ENCODE measurements around the gene SLC25A33.

SLC25A33 gene

DNA sequence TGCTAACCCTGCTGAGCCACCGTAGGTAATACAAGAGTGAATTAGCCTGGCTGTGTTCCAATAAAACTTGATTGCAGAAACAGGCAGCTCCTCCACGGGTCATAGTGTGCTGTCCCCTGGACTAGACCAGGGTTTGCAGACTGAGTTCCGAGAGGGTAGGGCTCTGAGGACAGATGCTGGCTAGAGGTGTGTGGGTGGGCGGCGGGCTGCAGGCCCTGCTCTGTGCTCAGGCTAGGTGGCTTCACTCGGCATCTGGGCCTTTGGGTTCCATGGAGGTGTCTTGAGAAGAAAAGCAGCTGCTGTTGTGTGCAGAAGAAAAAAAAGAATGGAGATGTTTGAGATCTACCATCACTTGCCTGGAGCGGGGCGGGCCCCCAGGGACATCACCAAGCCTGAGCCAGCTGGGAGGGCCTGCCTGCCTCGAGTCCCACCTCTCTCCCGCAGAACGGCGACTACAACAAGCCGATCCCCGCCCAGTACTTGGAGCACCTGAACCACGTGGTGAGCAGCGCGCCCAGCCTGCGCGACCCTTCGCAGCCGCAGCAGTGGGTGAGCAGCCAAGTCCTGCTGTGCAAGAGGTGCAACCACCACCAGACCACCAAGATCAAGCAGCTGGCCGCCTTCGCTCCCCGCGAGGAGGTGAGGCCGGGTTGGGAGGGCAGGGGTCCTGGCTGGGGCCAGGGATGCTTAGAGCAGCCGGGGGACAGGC is 57.3 kb downstream of the SLC25A33 start:
- peaks cover 13 to 37% of the 10 kb centered on the region in 2 donors for H3K4me1 Mint-ChIP-seq
- no peak overlapping the region for H3K27ac Mint-ChIP-seq
- no peak for ATAC-seq (replicated peaks)
- H3K36me3 Mint-ChIP-seq = peaks cover 24 to 37% of the 10 kb centered on the region in 2 donors
- no peaks in the 10 kb centered on the region for H3K27me3 Mint-ChIP-seq
- DNase-seq = no peak
- no peaks in the 10 kb centered on the region for H3K9me3 Mint-ChIP-seq
- H3K4me3 Mint-ChIP-seq = no peak overlapping the region

DNA sequence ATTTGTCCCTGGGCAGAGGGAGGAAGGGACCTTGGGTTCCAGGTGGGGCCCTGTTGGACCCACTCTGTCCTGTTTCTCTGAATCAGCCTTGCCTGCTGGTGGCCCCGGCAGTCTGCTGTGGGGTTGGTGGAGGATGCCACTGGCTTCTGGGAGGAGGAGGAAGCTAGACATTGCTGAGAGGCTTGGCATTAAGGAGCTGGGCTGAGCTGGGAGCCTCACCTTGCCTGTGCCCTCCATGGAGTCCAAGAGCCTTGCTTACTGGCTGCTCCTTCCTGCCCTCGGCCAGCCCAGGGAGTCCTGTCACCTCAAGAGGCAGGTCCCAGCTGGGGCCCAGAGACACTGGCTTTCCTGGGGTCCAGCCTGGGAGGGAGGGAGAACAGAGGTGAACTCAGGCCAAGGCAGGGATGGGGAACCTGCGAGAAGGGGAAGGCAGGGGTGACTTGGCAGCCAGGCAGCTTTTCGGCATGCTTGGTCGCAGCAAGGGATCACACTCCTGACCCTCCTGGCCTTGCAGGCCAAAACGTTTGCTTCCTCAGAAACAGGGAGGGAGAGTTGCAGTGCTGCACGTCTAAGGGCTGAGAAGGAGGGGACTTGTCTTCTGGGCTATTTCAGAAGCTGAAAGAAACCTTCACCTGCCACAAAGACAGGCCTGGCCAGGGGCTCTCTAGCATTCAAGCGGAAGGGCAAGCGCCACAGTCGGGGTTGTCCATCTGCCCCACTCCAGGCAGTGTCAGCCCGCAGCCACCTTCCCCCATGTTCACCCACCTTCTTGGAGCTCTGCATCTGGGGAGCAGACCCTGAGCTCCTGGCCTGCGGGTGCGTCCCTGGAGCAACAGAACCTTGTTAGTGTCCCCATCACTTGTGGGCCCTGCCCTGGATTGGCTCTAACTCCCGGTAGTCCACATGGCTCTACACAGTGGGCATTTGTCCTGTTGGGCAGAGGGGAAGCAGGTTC is 58.4 kb downstream of the SLC25A33 start:
- Mint-ChIP-seq H3K36me3 (peaks cover 27 to 33% of the 10 kb centered on the region in 2 donors), H3K4me3 (no peak overlapping the region), H3K4me1 (peaks cover 10 to 29% of the 10 kb centered on the region in 2 donors), H3K27ac (peak overlapping the region; percentile 37), H3K9me3 (no peaks in the 10 kb centered on the region), H3K27me3 (no peaks in the 10 kb centered on the region)
- no peak for DNase-seq
- no peak for ATAC-seq (replicated peaks)

DNA sequence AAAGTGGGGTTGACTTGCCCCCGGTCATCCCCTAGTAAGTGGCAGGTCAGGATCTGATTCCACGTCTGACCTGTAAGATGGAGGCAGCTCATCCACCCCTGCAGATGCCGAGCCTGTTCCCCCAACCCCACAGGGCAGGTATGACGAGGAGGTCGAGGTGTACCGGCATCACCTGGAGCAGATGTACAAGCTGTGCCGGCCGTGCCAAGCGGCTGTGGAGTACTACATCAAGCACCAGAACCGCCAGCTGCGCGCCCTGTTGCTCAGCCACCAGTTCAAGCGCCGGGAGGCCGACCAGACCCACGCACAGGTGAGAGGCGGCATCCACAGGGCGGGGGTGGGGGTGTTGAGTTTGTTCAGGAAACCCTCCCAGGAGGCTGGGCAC is 59.0 kb downstream of the SLC25A33 start:
- Mint-ChIP-seq H3K27ac (no peak overlapping the region), H3K4me1 (peaks cover 4 to 22% of the 10 kb centered on the region in 2 donors), H3K4me3 (no peak overlapping the region), H3K9me3 (no peaks in the 10 kb centered on the region), H3K36me3 (peaks cover 32 to 38% of the 10 kb centered on the region in 2 donors), H3K27me3 (no peaks in the 10 kb centered on the region)
- no peak for ATAC-seq (replicated peaks)
- no peak for DNase-seq

DNA sequence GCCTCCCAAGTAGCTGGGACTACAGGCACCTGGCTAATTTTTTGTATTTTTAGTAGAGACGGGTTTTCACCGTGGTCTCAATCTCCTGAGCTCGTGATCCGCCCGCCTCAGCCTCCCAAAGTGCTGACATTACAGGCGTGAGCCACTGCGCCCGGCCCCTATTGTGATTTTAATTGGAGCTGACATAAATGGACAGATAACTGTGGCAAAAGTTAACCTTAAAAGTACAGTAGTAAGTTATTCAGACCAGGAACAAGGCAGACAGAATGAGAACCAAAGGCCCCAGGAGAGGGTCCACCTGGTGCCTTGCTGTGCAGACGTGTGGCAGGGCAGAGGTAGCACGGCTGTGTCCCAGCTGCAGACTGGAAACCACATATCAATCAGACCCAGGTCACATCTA is 60.5 kb downstream of the SLC25A33 start:
- H3K4me3 Mint-ChIP-seq = no peak overlapping the region

DNA sequence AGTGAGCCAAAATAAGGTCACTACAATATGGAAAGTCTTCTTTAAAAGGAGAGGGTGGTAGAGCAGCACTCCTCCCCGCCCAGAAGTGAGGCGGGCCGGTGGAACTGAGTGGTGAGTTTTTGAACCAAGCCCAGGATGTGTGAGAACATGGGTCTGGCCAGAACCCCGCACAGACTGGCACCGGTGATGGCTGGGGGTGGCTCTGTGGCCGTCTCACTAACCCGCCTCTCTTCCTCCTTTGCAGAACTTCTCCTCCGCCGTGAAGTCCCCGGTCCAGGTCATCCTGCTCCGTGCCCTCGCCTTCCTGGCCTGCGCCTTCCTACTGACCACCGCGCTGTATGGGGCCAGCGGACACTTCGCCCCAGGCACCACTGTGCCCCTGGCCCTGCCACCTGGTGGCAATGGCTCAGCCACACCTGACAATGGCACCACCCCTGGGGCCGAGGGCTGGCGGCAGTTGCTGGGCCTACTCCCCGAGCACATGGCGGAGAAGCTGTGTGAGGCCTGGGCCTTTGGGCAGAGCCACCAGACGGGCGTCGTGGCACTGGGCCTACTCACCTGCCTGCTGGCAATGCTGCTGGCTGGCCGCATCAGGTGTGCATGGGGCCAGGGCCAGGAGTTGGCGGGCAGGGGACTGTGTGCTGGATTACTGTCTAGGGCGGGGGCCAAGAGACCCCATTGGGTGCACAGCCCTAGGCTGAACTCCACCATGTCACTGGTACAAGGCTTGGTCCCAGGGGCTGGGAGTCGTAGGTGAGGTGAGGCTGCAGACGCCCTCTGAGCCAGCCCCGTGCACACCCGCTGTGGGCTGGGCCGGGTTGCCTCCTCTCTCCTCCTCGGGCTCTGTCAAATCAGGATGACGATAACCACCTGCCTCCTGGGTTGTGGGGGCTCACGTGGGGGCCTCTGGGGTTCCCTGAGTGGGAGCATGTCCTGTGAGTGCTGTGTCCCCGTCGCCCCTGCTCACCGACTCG is 61.9 kb downstream of the SLC25A33 start:
- Mint-ChIP-seq H3K4me1 (peaks cover 0 to 4% of the 10 kb centered on the region in 2 donors), H3K4me3 (no peak overlapping the region), H3K9me3 (no peaks in the 10 kb centered on the region), H3K27me3 (no peaks in the 10 kb centered on the region), H3K27ac (no peak overlapping the region), H3K36me3 (peaks cover 38 to 49% of the 10 kb centered on the region in 2 donors)
- ATAC-seq (replicated peaks) = no peak
- no peak for DNase-seq

More for the DNA sequence above, 60.5 kb downstream of the SLC25A33 start:
- peaks cover 0 to 13% of the 10 kb centered on the region in 2 donors for H3K4me1 Mint-ChIP-seq
- ATAC-seq (replicated peaks) (no peak), DNase-seq (no peak)
- no peaks in the 10 kb centered on the region for H3K27me3 Mint-ChIP-seq
- no peak overlapping the region for H3K27ac Mint-ChIP-seq
- H3K36me3 Mint-ChIP-seq = peaks cover 36 to 44% of the 10 kb centered on the region in 2 donors
- H3K9me3 Mint-ChIP-seq = no peaks in the 10 kb centered on the region

DNA sequence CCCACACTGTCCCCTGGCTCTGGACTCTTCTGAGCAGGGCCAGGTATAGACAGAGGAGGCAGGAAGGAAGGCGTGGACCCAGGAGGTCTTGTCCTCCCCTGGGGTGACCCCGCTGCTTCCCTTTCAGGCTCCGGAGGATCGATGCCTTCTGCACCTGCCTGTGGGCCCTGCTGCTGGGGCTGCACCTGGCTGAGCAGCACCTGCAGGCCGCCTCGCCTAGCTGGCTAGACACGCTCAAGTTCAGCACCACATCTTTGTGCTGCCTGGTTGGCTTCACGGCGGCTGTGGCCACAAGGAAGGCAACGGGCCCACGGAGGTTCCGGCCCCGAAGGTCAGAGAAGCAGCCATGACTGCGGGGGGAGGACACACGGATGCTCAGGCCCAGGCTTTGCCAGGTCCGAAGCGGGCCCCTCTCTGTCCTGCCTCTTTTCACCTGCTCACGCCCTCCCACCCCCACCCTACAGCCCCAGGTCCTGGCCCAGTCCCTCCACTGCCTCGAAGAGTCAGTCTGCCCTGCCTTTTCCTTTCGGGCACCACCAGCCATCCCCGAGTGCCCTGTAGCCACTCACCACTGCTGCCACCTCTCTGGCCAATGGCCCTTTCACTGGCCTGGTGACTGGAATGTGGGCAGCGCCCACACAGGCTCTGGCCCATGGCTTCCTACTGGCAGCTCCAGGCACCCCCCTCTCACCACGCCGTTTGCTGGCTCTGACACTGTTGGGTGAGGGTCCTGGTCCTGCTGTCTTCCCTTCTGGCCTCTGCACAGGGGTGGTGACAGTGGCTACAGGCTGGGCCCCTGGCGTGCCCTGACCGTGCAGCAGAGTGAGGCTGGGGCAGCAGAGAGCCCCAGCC is 62.9 kb downstream of the SLC25A33 start:
- ATAC-seq (replicated peaks) = no peak

DNA sequence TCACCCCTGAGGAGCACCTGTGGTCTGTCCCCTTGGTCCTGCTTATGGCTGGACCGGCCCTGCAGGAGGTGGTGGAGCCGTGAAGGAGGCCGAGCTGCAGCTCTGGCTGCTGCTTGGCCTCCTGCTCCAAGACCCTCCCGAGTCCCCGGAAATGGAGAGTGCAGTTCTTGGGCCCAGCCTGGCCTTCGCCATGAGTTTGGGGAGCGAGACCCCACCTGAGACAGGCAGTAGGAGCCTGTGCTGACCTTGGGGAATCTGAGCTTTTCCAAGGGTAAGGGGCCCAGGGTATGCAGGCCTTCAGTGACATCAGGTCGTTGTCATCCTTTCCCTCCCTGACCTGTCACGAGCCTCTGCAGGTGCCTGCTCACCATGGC is 63.5 kb downstream of the SLC25A33 start:
- Mint-ChIP-seq H3K4me1 (no peaks in the 10 kb centered on the region), H3K4me3 (no peak overlapping the region), H3K27ac (peak overlapping the region; percentile 31), H3K36me3 (peaks cover 37 to 44% of the 10 kb centered on the region in 2 donors), H3K27me3 (no peaks in the 10 kb centered on the region), H3K9me3 (no peaks in the 10 kb centered on the region)
- DNase-seq (no peak), ATAC-seq (replicated peaks) (no peak)

More for the DNA sequence above, 62.9 kb downstream of the SLC25A33 start:
- DNase-seq = no peak
- Mint-ChIP-seq H3K9me3 (no peaks in the 10 kb centered on the region), H3K4me3 (no peak overlapping the region), H3K27ac (no peak overlapping the region), H3K36me3 (peaks cover 38 to 44% of the 10 kb centered on the region in 2 donors), H3K27me3 (no peaks in the 10 kb centered on the region), H3K4me1 (no peaks in the 10 kb centered on the region)

DNA sequence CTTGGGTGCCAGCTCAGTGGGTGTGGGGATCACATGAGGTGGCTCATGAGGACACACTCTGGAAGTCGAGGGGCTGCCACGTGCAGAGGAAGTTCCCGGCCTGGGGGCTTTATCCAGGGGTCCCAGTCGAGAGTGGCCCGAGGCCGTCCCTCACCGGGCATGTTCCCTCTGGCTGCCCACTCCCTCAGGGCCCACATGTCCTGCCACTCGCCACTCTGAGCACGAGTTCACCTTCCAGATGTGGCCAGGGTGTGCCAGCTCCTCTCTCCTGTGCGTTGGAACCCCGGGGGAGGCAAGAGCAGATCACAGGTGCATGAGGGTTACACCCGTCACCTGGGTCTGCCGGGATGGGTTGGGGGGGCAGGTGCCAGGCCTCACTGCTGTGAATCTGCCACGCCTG is 64.0 kb downstream of the SLC25A33 start:
- Mint-ChIP-seq H3K4me3 (no peak overlapping the region), H3K9me3 (no peaks in the 10 kb centered on the region), H3K4me1 (no peaks in the 10 kb centered on the region), H3K27ac (peak overlapping the region; percentile 31), H3K36me3 (peaks cover 35 to 42% of the 10 kb centered on the region in 2 donors), H3K27me3 (no peaks in the 10 kb centered on the region)
- ATAC-seq (replicated peaks) (no peak), DNase-seq (no peak)

DNA sequence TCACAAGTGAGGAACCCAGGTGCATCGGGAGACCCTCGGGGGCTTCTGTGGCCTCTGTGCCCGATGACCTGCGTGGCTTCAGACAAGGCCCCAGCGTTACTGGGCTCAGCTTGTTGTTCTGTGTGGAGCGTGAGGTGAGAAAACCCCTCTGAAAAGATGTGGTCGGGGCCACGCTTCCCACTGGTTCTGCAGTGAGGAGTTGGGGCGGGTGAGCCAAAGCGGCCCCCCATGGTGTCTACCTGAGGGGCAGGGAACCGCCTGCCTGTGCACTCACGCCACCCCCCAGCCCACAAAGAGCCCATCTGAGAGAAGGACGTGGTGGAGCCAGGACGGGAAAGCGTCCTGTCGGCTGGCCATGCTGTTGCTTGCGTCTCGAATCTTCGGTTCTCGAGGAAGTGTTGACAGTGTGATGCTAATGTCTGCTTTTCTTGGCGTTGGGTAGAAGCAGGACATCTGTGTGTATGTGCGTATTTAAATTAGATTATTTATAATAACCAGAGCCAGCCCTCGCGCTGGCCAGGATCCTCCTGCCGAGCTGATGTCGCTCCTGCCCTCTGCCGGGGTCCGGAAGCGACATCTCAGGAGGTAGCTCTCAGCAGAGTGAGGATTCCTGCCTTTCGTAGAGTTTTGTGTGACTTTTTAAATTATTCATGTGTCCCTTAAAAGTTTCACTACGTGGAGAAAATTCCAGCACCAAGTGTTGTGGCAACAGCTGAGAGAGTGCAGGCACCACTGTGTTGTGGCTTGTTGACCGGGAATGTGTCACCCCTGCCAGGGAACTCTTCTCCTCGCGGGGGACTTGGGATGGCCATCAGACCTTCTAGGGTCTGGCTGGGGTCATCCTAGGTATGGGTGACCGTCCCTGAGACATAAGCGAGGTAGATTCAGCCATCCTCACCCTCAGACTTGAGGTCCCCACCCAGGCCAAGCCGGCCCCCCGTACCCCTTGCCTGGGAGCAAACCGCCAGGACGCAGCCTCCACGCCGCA is 64.8 kb downstream of the SLC25A33 start:
- Mint-ChIP-seq H3K36me3 (peaks cover 36 to 42% of the 10 kb centered on the region in 2 donors), H3K4me1 (no peaks in the 10 kb centered on the region), H3K27me3 (no peaks in the 10 kb centered on the region), H3K27ac (no peak overlapping the region), H3K9me3 (no peaks in the 10 kb centered on the region), H3K4me3 (no peak overlapping the region)
- DNase-seq (no peak), ATAC-seq (replicated peaks) (no peak)

DNA sequence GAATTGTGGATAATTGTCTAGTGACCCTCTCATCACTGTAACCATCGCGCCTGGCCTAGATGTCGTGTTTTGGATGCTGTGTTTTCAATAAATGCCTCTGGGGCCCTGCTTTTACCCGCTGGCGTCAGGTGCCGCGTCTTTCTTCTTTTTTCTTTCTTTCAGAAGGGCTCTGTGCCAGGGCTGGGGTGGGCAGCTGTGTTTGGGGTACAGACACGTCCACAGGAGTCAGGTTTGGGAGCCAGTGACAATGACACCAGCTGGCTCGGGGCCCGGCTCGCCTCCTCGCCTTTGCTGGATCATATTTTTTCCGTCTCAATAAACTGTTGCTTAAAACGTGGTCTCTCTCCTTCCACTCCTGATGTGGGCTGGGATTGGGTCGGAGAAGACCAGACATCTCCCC is 65.6 kb downstream of the SLC25A33 start:
- H3K4me1 Mint-ChIP-seq = no peaks in the 10 kb centered on the region
- ATAC-seq (replicated peaks) (no peak), DNase-seq (no peak)
- H3K9me3 Mint-ChIP-seq = no peaks in the 10 kb centered on the region
- peaks cover 34 to 41% of the 10 kb centered on the region in 2 donors for H3K36me3 Mint-ChIP-seq
- H3K27me3 Mint-ChIP-seq = no peaks in the 10 kb centered on the region
- peak overlapping the region; percentile 14 for H3K27ac Mint-ChIP-seq
- no peak overlapping the region for H3K4me3 Mint-ChIP-seq

DNA sequence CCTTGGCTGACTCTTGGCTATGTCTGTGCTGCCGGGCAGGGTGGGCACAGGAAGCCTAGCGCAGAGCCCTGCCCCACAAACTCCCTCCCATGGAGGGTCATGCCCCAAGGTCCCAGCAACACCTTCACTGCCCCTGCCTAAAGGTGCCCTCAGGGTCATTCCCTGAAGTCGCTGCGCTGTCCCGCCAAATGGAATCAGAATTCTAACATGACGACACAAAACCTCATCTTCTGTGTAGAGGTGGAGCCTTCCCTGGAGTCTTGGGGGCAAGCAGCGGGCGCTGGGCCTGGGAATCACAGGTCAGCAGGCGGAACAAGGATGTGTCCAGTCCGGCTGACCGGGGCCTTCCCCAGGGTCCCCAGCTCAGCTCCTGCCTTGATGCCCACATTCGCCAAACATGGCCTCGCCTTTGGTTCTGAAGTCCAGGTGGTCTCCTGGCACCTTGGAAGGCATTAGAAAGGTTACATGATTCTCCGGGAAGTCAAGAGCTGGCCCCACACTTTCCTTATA is 66.7 kb downstream of the SLC25A33 start:
- H3K9me3 Mint-ChIP-seq = no peaks in the 10 kb centered on the region
- H3K4me1 Mint-ChIP-seq = peaks cover 0 to 7% of the 10 kb centered on the region in 2 donors
- ATAC-seq (replicated peaks) (no peak), DNase-seq (no peak)
- no peak overlapping the region for H3K27ac Mint-ChIP-seq
- no peak overlapping the region for H3K4me3 Mint-ChIP-seq
- H3K27me3 Mint-ChIP-seq = no peaks in the 10 kb centered on the region
- H3K36me3 Mint-ChIP-seq = peaks cover 38 to 39% of the 10 kb centered on the region in 2 donors

DNA sequence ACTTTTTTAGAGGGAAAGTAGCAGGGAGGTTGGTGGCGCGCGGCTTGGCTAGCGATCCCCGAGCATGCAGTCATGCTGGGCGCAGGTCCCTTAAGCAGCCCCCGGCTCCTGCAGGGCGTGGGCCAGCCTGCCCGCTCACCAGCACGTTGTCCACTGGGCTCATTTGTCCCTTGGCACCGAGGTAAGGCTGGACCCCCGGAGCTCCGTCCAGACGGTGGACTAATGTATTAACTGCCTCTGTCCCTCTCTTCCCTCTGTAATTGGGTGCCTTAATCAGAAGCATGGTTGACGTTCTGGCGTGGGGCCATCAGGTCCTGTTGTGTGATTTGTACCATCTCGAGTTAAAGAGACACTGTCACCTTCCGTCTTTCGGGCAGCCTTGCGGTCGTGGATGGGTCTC is 67.2 kb downstream of the SLC25A33 start:
- Mint-ChIP-seq H3K27me3 (no peaks in the 10 kb centered on the region), H3K4me1 (peaks cover 0 to 7% of the 10 kb centered on the region in 2 donors), H3K27ac (no peak overlapping the region), H3K36me3 (peaks cover 35 to 36% of the 10 kb centered on the region in 2 donors), H3K4me3 (no peak overlapping the region), H3K9me3 (no peaks in the 10 kb centered on the region)
- DNase-seq (no peak), ATAC-seq (replicated peaks) (no peak)
